Heart left ventricle (tissue), 13 donors: ENCODE results near the gene IL17RA.

Source experiments
- POLR2A ChIP-seq, 2 donors: fragments of 450-650 bp; IDR thresholded peaks; one replicate each; pipeline ENCODE4 v1.6.1; 2017; ENCODE audit warnings: antibody characterized with exemption in 2 of 2, mild to moderate bottlenecking in 2 of 2, moderate library complexity in 2 of 2
- TF ChIP-seq, protein P1 (sequence below), 12 donors: fragments of 200-600 bp; sonication (generic) in 4 of 12; IDR thresholded peaks; one replicate each; pipeline versions ENCODE4 v1.5.0 to v1.8.0; 2018 to 2022; ENCODE audit warnings: antibody characterized with exemption in 12 of 12, mild to moderate bottlenecking in 5 of 12
- donor health status: ischemic (EF 13 %, LVEDD 7.1; RV severe dilation, severe dysfunction).
- donor health status: DM: no; HTN: yes; CAD: no.
- donor health status: DM: no; HTN: no; CAD: no.
- donor health status: ischemic (EF 25% LVEDD 6.9; RV normal size, moderate dysfunction).
- donor health status: ischemic (EF 25% LVEDD 5.7; RV mildly dilated, moderate dysfunction).
- donor health status: ischemic (EF 35%, LVEDD 5.7; RV mildly dilated, moderate dysfunction).
- donor health status: nonischemic (EF 11% LVEDD 7.7; RV severe dilation, severe dysfunction).
- donor health status: DM: yes; HTN: yes; CAD: no.
- donor health status: PGD.
- donor health status: ischemic (EF 29% LVEDD 5.4; RV normal size, mild dysfunction).
- donor health status: nonischemic (EF 23%, LVEDD 6.1; RV moderate dilation, normal function).

DNA sequence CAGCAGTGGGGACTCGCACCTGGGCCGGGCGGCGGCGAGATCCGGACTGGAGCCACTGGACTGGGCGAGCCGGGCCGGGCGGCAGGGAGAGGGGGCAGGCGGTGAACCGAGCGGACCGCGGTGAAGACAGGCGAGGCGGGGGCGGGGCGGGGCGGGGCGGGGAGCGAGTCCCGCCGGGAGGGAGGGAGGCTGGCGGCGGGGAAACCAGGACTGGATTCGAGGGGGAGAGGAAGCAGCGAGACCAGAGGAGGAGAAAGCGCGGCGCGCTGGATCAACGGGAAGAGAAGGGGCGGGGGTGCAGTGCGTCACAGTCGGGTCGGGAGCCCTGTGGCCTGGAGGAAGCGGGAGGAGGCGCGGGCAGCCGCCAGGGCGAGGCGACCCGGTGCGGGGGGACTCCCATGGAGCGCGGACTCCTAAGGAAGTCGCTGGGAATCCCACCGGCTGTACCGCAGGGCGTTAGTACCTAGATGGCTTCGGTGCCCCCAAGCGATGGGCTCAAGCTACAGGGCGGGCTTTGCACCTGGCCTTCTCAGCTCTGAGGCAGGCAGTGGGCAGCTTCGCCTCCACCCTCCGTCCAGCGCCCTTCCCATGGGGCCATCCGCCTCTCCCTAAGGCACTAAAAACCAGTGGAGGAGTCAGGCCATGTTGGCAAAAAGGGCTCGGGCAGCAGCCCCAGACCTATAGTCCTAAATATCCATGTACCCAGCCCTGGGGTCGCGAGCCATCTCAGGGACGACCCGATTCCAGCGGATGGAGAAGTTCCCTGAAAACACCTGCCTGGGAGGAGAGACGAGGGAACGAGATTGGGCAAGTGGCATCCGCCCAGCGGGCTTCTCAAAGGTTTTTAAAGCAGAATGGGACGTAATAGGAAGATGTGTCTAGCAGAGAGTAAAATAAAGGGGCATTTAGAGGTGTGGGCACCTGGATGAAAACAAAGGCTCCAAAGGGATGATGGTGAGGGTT lies 36.7 kb downstream of the IL17RA start, which contains the start of gene TMEM121B:
- TF ChIP-seq, protein P1, sequence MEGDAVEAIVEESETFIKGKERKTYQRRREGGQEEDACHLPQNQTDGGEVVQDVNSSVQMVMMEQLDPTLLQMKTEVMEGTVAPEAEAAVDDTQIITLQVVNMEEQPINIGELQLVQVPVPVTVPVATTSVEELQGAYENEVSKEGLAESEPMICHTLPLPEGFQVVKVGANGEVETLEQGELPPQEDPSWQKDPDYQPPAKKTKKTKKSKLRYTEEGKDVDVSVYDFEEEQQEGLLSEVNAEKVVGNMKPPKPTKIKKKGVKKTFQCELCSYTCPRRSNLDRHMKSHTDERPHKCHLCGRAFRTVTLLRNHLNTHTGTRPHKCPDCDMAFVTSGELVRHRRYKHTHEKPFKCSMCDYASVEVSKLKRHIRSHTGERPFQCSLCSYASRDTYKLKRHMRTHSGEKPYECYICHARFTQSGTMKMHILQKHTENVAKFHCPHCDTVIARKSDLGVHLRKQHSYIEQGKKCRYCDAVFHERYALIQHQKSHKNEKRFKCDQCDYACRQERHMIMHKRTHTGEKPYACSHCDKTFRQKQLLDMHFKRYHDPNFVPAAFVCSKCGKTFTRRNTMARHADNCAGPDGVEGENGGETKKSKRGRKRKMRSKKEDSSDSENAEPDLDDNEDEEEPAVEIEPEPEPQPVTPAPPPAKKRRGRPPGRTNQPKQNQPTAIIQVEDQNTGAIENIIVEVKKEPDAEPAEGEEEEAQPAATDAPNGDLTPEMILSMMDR (IDR thresholded peaks at IDR 0.05): no peak
- no peak for TF ChIP-seq POLR2A (IDR thresholded peaks at IDR 0.05)
